Astrocyte of the spinal cord (primary cell): ENCODE data around the gene TNFSF8.

Experiments
- DNase-seq: peaks from one replicate; pipeline ENCODE4 v3.0.0; 2011; ENCODE audit warnings: low read depth, low spot score
- H3K4me3 ChIP-seq: 2 replicates; pipeline ENCODE4 v1.5.1; 2011; ENCODE audit warnings: low read depth, mild to moderate bottlenecking, low read length, moderate library complexity
- in situ Hi-C: cut with HindIII; loops from 2 replicates; pipeline ENCODE4 v1.10.0; 2017; ENCODE audit warnings: low sequenced_read_pairs
- TF ChIP-seq, protein P1 (sequence below): IDR thresholded peaks from 2 replicates; pipeline ENCODE4 v1.5.1; 2012; ENCODE audit warnings: low read depth, mild to moderate bottlenecking, low read length, inconsistent platforms

Gene TNFSF8

DNA sequence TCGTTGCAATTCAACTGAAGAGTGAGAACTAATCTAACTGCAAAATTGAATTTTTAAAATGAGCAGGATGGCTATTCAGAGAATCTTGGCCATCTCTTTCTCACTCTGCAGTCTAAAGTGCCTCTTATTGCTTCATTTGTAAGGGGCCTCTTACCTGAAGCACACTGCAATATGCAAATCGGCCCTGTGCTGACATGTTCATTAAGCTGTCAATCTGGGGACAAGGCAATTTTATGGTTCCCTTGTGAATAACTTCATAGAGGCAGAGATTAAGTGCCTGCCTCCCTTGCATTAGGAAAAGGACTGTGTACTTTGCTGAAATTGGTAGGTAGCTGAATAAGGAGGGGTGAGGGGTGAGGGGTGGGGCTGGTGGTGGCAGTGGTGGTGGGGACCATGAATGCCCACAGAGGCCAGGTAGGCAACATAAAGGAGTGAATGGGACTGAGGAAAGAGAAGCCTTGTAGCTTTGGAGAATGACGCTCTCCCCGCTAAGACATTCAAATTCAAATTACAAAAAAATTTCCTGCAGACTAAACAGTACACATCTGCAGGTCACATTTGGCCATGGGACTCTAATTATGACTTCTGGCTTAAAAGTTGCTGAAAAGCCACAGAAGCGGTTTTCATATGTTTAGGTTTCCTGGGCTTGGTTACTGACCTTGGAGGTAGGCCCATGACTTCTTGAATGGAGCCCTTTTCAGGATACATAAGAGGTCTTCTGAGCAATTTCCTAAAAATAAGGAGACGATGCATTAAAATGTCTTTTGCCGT, 25.0 kb downstream of the TNFSF8 start:
- in situ Hi-C loops: loop anchor here (25.0 kb wide), 1 partner anchor 107 kb away; no protein-coding TSS in a partner anchor
- no peak overlapping the region for H3K4me3 ChIP-seq
- TF ChIP-seq, protein P1, sequence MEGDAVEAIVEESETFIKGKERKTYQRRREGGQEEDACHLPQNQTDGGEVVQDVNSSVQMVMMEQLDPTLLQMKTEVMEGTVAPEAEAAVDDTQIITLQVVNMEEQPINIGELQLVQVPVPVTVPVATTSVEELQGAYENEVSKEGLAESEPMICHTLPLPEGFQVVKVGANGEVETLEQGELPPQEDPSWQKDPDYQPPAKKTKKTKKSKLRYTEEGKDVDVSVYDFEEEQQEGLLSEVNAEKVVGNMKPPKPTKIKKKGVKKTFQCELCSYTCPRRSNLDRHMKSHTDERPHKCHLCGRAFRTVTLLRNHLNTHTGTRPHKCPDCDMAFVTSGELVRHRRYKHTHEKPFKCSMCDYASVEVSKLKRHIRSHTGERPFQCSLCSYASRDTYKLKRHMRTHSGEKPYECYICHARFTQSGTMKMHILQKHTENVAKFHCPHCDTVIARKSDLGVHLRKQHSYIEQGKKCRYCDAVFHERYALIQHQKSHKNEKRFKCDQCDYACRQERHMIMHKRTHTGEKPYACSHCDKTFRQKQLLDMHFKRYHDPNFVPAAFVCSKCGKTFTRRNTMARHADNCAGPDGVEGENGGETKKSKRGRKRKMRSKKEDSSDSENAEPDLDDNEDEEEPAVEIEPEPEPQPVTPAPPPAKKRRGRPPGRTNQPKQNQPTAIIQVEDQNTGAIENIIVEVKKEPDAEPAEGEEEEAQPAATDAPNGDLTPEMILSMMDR: no peak
- no peak for DNase-seq

- in situ Hi-C loops: loop anchor here (25.0 kb wide), 1 partner anchor 109 kb away; no protein-coding TSS in a partner anchor
Observed at GRCh38 chr9:114902786-114903524, 27.4 kb downstream of the TNFSF8 start.

DNA sequence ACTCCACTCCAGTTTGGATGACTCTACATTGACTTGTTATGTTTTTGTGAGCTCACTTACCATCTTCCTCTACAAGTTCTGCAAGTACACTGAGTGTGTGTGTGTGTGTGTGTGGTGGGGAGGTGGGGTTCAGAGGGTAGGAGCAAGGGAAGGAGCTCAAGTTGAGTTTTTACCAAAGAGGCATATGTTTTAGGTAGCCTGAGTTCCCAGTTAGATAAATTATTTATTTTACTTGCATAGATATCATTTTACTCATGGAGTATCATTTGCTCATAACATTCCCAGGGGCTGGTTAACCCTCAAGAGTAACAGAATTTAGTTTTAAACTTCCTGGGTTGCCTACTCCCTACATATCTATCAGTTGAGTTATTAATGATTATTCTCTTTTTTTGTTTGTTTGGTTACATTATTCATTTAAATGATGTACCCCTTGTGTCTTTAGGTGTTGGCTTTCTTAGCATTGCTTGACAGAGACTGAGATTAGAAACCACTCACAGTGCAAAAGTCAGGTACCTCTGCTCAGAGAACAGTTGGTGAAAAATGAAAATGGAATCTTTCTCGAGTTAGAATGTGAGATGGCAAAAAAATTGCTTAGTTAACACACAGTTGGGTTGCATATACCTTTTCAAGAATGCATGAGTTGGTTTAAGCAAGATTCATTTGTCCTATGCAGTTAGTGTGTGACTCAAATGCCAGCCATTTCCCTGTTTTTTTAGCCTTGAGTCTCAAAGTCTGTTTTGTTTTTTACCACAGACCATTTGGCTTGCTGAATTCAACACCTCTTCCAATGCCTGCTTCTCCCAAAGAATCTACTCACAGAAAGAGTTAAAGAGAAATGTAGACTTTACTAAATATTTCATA, 29.2 kb downstream of the TNFSF8 start:
- in situ Hi-C loops: loop anchor here (25.0 kb wide), 1 partner anchor 111 kb away; no protein-coding TSS in a partner anchor
- DNase-seq: peak; percentile 76
- TF ChIP-seq, protein P1: no peak
- H3K4me3 ChIP-seq: no peak overlapping the region

More at GRCh38 chr9:114902786-114903524, 27.4 kb downstream of the TNFSF8 start:
- DNase-seq: peak; percentile 31
- TF ChIP-seq, protein P1: no peak
- no peak overlapping the region for H3K4me3 ChIP-seq

DNA sequence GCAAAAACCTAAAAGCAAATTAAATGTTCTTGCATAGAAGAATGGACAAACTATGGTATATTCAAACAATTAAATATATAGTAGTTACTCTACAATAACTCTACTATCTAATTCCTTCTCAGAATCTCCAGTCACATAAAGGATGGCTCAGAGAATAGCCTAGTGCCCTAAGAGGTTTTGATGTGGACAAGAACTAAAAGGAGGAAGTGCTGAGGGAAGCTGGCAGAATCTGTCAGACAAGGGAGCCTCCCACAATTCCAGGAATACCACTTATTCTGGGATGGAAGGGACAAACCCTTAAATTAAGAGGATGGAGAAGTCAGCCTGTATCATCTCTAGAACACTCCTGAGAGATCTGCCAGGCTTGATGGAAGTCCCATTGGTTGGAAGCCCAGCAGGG, 30.4 kb downstream of the TNFSF8 start:
- H3K4me3 ChIP-seq: no peak overlapping the region
- in situ Hi-C loops: loop anchor here (25.0 kb wide), 1 partner anchor 112 kb away; no protein-coding TSS in a partner anchor
- no peak for DNase-seq
- TF ChIP-seq, protein P1: no peak

GRCh38 chr9:114899461-114899860, 30.9 kb downstream of the TNFSF8 start:
- in situ Hi-C loops: no loop called here
- DNase-seq: no peak
- no peak overlapping the region for H3K4me3 ChIP-seq
- TF ChIP-seq, protein P1: no peak

- no peak overlapping the region for H3K4me3 ChIP-seq
- TF ChIP-seq, protein P1: no peak
- in situ Hi-C loops: no loop called here
- DNase-seq: no peak
Observed at GRCh38 chr9:114898741-114899140, 31.6 kb downstream of the TNFSF8 start.
